ENCODE results near the gene UBE2J2.

Gene UBE2J2

DNA sequence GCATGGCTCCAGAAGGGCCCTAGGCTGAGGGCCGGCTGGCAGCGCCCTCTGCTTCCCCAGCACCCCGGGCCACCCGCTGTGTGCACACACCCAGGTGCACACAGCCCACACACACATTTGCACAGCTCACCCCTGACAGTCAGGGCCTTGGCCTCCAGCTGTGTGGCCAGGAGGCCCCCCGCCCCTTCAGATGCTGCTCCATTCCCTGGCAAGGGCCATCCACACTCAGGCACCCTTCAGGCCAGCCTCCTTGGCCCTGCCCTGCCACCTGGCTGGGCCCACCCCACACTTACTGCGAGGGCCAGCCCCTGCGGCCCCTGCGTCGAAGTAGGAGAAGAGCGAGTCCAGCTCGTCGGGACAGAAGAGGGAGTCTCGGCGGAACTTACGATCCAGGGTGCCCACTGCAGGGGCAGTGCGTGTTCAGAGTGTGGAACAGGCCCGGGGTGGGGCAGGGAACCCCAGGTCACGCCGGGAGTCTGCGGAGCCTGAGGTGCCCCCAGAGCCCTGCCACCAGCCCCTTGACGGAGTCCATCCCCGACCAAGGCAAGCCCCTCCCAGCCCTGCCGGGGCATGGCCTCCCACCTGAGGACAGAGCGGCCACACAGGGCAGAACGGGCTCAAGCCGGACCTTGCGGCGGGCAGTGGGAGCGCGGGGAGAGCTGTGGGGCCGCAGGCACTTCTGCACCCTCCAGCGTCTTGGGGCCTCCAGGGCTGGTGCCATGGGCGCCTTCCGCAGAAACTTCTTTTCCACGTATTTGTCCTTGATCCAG is 21.7 kb upstream of the UBE2J2 start:
- TF ChIP-seq POLR2A (IDR thresholded peaks at IDR 0.05; ENCODE audit: low read length) (no peak), GATA1 (IDR thresholded peaks at IDR 0.05; ENCODE audit: low read depth, low read length) (no peak)
- DNase-seq = no peak

DNA sequence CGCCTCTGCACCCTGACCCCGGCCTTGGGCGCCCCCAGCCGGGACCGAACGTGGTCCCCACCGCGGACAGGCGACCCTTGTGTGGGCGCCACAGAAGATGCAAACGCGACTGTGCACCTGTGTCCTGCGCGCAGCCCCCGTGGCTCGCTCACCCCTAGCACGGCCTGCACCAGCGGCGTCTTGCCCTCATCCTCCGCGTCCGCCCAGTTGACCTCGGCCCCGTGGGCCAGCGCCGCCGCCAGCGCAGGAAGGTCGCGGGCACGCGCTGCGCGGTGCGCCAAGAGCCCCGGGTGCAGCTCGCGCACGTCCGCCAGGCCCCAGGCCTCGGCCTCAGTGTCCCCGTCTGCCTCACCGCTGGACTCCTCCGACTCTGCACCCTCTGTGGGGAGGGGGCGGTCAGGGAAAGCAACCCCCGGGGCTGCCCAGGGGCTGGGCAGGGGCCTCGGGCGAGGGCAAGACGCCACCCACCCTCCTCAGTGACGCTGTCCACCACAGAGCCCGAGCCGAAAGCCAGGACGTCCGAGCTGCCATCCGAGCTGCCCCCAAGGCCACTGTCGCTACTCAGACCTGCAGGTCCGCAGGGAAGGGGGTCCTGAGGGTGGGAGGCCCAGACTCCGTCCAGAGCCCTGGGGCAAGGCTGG is 20.7 kb upstream of the UBE2J2 start:
- DNase-seq = no peak
- TF ChIP-seq GATA1 (IDR thresholded peaks at IDR 0.05; ENCODE audit: low read depth, low read length) (no peak), POLR2A (IDR thresholded peaks at IDR 0.05; ENCODE audit: low read length) (no peak)

DNA sequence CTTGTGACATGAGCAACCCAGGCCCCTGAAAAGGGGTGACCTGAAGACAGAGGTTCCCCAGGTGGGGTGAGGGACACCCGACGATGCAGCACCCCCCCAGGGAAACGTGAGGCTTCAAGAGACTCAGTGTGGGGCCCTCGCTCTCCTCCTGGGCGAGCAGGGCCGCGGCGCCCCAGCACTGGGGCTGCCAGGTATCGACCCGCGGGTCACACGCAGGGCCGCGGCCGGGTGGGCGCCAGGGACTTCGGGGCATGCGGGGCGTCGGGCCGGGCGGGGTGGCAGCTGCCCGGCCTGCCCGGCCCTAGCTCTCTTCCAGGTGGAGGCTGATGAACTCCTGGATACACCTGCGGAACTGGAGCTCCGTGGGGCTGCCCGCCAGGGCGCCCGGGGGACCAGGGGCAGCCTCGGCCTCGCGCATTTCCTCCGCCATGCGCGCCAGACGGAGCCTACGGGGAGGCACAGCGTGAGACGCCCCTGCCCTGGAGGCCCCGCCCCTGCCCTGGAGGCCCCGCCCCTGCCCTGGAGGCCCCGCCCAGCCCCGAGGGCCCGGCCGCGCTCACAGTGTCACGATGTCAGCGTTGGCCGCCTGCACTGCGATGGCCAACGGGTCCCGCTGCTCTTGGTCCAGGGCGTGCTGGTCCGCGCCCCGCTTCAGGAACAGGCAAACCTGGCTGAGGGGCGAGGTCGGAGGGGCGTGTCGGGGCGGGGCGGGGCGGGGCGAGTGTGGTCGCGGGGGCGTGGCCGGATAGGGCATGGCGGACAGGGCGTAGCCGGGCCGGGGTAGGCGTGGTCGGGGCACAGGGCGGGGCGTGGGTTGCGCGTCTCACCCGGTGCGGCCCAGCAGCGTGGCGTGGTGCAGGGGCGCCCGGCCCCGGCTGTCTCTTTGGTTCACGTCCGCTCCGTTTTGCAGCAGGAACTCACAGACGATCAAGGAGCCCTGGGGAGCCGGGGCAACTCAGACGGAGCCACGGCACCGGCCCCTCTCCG is 19.9 kb upstream of the UBE2J2 start:
- DNase-seq = peak; percentile 45 to 46
- no peak for TF ChIP-seq GATA1 (IDR thresholded peaks at IDR 0.05; ENCODE audit: low read depth, low read length)
- no peak for TF ChIP-seq POLR2A (IDR thresholded peaks at IDR 0.05; ENCODE audit: low read length)

DNA sequence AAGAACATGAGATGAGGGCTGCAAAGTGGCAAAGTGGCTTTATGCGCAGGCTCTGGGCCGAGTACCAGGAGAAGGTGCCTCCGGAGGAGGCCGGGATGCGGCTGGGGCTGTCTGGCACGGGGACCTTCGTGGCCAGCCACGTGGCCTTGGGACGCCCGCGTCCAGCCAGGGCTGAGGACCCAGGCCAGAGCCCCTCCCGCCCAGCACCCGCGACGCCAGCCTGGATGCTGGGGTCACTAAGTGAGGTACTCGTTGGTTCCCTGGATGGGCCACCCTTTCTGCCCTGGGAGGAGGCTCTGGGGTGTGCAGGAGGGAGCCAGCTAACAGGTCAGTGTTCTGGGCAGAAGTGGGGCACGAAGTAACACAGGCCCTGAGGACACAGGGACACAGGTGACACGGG is 19.2 kb upstream of the UBE2J2 start:
- TF ChIP-seq POLR2A (IDR thresholded peaks at IDR 0.05; ENCODE audit: low read length) (no peak), GATA1 (IDR thresholded peaks at IDR 0.05; ENCODE audit: low read depth, low read length) (no peak)
- no peak for DNase-seq

DNA sequence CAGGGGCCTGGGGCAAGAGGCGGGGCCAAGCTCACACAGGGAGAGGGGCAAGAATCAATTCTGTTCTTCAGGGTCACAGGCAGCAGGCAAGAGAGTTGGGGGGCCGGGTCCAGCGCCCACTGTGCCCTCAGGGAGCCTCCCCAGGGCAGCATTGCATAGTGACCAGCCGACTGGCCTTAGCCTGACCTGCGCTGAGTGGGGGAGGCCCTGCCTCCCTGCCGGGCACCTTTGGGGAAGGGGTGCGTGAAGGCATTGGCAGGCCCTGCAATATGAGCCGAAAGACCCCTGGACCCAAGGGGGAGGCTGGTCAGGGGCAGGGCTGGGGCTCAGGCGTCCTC is 18.8 kb upstream of the UBE2J2 start:
- no peak for TF ChIP-seq POLR2A (IDR thresholded peaks at IDR 0.05; ENCODE audit: low read length)
- no peak for DNase-seq

DNA sequence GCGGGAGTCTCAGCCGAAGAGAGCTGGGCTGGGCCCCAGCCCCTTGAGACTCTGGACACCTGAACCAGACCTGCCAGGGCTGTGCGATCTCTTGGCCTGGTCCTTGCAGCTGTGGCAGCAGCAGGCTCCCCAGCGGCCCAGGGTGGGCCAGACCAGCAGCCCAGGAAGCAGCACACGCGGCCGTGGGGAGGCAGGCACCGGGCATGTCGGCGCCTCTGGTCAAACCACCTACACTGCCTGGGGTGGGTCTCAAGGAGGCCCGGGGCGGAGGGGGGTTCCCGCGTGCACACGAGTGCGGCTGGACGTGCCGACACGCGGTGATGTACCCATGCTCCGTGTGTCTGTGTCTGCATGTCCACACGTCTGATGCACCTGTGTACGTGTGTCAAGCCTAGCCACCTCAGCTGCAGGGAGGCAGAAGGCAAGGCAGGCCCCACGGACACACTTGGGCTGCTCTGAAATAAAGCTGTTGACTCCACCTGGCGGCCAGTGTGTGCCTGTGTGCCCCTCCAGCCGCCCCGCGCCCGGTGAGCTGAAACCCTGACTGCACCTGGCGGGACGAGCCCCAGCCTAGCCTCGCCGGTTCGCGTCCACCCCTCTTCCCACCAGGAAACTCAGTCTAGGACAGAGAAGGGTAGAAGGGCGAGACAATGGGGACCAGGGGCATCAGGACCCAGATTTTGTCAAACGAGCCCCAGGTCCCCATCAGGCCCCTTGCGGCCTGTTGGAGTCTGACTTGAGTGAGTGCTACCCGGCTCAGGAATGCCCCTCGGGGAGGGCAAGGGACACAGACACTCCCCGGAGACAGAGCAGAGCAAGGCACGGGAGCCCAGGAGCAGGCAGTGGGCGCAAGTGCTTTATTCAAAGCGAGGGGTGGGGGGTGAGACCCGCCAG is 18.1 kb upstream of the UBE2J2 start:
- no peak for TF ChIP-seq POLR2A (IDR thresholded peaks at IDR 0.05; ENCODE audit: low read length)
- no peak for TF ChIP-seq GATA1 (IDR thresholded peaks at IDR 0.05; ENCODE audit: low read depth, low read length)

DNA sequence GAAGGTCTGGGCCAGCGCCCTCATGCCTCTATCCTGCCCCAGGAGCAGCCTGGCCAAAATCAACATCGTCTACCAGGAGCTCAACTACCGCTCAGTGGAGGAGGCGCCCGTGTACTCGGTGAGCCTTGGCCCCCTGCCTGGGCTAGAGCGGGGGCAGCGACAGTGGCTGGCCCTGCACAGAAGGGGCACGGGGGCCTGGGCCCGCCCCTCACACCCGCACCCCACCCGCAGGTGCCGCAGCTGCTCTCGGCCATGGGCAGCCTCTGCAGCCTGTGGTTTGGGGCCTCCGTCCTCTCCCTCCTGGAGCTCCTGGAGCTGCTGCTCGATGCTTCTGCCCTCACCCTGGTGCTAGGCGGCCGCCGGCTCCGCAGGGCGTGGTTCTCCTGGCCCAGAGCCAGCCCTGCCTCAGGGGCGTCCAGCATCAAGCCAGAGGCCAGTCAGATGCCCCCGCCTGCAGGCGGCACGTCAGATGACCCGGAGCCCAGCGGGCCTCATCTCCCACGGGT is 17.4 kb upstream of the UBE2J2 start:
- peak in 1 of 2 experiments; percentile 27 for DNase-seq
- no peak for TF ChIP-seq POLR2A (IDR thresholded peaks at IDR 0.05; ENCODE audit: low read length)
- no peak for TF ChIP-seq GATA1 (IDR thresholded peaks at IDR 0.05; ENCODE audit: low read depth, low read length)

More for the DNA sequence above, 18.1 kb upstream of the UBE2J2 start:
- peak; percentile 73 to 78 for DNase-seq

DNA sequence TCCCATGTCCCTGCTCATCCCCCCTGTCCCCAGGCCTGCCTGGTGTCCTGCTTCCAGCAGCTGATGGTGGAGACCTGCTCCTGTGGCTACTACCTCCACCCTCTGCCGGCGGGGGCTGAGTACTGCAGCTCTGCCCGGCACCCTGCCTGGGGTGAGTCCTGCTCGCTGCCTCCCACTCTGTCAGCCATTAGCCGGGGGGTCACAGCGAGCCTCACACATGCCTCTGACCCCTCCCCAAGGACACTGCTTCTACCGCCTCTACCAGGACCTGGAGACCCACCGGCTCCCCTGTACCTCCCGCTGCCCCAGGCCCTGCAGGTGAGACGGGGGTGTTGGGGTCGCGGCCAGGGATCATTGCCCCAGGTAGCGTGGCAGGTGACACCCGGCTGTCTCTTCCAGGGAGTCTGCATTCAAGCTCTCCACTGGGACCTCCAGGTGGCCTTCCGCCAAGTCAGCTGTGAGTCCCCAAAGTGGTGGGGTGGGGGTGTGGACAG is 16.6 kb upstream of the UBE2J2 start:
- TF ChIP-seq POLR2A (IDR thresholded peaks at IDR 0.05; ENCODE audit: low read length) (no peak), GATA1 (IDR thresholded peaks at IDR 0.05; ENCODE audit: low read depth, low read length) (no peak)
- DNase-seq = peak; percentile 67 to 77

DNA sequence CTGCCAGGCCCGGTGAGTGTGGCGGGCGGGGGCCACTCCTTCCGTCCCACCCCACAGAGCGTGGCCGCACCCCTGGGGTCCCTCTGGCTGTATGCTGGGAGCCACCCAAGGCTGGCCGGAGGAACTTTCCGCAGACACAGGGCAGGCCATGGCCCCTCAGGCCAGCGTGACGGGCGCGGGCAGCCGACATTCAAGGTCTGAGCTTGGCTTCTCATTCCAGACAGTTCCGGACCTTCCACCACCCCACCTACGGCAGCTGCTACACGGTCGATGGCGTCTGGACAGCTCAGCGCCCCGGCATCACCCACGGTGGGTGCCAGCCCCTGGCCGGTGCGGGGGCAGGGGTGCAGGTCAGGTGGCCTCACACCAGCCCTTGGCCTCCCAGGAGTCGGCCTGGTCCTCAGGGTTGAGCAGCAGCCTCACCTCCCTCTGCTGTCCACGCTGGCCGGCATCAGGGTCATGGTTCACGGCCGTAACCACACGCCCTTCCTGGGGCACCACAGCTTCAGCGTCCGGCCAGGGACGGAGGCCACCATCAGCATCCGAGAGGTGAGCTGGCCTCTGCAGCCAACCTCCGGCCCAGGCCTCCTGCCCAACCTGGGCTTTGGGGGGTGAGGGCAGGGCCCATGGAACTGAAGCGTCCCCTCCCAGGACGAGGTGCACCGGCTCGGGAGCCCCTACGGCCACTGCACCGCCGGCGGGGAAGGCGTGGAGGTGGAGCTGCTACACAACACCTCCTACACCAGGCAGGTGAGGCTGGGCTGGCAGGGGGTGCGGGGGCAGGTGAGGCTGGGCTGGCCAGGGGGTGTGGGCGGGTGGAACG is 13.8 kb upstream of the UBE2J2 start:
- DNase-seq = no peak
- TF ChIP-seq POLR2A (IDR thresholded peaks at IDR 0.05; ENCODE audit: low read length) (no peak), GATA1 (IDR thresholded peaks at IDR 0.05; ENCODE audit: low read depth, low read length) (no peak)

DNA sequence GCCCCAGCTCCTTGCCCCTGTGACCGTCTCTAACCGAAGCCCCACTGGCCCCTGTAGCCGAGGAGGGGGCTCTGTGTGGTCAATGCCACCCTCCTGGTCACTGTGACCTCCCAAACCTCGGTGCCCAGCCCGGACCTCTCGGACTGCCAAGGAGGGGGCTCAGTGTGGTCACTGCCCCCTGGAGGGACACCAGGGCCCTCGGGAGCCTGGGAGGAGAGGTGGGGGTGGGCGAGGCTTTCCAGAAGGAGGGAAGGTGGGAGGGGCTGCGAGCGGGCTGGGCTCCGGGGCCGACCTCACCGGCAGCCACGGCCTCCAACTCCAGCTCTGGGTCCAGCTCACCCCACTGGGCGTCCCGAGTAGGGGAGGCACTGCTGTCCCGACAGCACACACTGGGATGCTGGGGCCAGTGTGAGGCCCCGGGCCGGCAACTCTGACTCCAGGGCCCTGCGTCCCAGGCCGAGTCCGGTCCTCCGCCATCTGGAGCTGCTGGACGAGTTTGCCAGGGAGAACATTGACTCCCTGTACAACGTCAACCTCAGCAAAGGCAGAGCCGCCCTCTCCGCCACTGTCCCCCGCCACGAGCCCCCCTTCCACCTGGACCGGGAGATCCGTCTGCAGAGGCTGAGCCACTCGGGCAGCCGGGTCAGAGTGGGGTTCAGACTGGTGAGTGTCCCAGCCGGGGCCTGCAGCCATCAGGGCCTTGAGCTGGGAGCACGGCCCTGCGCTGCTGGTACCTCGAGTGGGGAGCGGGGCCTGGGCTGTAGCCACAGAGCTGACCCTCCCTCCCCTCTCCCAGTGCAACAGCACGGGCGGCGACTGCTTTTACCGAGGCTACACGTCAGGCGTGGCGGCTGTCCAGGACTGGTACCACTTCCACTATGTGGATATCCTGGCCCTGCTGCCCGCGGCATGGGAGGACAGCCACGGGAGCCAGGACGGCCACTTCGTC is 12.9 kb upstream of the UBE2J2 start:
- no peak for TF ChIP-seq POLR2A (IDR thresholded peaks at IDR 0.05; ENCODE audit: low read length)
- no peak for TF ChIP-seq GATA1 (IDR thresholded peaks at IDR 0.05; ENCODE audit: low read depth, low read length)
- no peak for DNase-seq
